ENCODE data around the gene MAD2L2. TPM values are rescaled to one million over a fixed set of nuclear protein-coding genes. Genes with fewer than 3 reads are reported as not detected.

MAD2L2 gene
- total RNA-seq, 6 experiments from 2014 or later: 31.7 to 48.8 (median 42.2) TPM

DNA sequence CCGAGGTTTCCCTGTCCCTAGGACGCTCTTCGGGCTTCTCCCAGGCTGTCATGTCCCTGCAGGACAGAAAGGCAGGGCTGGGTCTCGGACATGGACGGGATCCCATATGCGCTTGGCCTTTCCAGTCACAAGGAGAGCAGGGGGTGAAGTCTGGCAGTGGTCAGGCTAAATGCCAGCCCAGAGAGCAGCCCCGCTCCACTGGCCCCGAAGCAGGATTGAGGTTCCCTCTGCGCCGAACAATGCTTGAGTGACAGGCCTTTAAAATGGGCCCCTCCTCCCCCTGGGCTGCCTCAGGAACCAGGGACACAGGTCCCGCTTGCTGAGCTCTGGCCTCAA, 23.2 kb upstream of the MAD2L2 start:
- TF ChIP-seq, protein P1, sequence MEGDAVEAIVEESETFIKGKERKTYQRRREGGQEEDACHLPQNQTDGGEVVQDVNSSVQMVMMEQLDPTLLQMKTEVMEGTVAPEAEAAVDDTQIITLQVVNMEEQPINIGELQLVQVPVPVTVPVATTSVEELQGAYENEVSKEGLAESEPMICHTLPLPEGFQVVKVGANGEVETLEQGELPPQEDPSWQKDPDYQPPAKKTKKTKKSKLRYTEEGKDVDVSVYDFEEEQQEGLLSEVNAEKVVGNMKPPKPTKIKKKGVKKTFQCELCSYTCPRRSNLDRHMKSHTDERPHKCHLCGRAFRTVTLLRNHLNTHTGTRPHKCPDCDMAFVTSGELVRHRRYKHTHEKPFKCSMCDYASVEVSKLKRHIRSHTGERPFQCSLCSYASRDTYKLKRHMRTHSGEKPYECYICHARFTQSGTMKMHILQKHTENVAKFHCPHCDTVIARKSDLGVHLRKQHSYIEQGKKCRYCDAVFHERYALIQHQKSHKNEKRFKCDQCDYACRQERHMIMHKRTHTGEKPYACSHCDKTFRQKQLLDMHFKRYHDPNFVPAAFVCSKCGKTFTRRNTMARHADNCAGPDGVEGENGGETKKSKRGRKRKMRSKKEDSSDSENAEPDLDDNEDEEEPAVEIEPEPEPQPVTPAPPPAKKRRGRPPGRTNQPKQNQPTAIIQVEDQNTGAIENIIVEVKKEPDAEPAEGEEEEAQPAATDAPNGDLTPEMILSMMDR (IDR thresholded peaks at IDR 0.05): no peak
- Mint-ChIP-seq H3K36me3 (ENCODE audit: low read depth) (no peaks in the 10 kb centered on the region), H3K27ac (no peak overlapping the region), H3K27me3 (ENCODE audit: insufficient read depth) (peaks cover 21% of the 10 kb centered on the region), H3K4me3 (no peak overlapping the region), H3K9me3 (no peaks in the 10 kb centered on the region), H3K4me1 (ENCODE audit: low read depth) (no peaks in the 10 kb centered on the region)
- no peak for DNase-seq

DNA sequence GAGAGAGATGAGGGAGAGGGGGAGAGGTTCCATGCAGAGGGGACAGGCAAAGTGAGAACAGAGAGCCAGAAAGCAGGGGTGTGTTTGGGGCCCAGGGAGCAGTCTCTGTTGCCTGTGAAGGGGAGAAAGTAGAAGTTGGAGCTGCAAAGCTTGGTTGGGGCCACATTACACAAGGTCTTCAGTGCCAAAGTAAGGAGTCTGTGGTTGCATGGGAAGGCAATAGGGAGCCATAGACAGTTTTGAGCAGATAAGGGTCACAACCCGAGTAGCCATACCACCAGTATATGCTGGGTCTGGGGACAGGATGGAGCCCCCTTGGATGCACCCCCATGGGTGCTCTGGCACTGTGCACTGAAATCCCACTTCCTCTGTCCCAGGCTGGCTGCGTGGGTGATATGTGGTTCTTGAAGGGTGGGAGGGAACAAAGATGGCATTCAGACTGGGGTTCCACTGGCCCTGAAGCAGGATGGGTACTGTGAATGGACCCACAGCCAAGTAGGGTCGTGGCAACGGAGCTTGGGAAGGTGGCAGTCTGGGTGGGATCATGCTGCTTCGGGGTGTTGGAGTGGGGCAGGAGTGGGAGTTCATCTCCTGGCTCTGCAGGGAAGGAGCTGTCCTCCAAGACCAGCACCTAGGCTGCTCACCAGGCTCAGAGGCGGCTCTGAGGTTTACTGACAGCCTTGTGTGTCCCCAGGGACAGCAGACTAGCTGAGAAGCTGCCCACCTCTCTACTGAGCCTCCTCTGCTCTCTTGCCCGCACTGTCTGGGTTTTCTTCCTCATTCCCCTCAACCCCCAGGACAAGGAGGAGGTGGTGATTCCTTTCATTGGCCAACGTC, 22.6 kb upstream of the MAD2L2 start:
- no peak overlapping the region for H3K4me3 Mint-ChIP-seq
- no peak for DNase-seq
- no peaks in the 10 kb centered on the region for H3K9me3 Mint-ChIP-seq
- H3K4me1 Mint-ChIP-seq (ENCODE audit: low read depth): no peaks in the 10 kb centered on the region
- peaks cover 19% of the 10 kb centered on the region for H3K27me3 Mint-ChIP-seq (ENCODE audit: insufficient read depth)
- TF ChIP-seq, protein P1 (IDR thresholded peaks at IDR 0.05): no peak
- H3K36me3 Mint-ChIP-seq (ENCODE audit: low read depth): no peaks in the 10 kb centered on the region
- no peak overlapping the region for H3K27ac Mint-ChIP-seq

DNA sequence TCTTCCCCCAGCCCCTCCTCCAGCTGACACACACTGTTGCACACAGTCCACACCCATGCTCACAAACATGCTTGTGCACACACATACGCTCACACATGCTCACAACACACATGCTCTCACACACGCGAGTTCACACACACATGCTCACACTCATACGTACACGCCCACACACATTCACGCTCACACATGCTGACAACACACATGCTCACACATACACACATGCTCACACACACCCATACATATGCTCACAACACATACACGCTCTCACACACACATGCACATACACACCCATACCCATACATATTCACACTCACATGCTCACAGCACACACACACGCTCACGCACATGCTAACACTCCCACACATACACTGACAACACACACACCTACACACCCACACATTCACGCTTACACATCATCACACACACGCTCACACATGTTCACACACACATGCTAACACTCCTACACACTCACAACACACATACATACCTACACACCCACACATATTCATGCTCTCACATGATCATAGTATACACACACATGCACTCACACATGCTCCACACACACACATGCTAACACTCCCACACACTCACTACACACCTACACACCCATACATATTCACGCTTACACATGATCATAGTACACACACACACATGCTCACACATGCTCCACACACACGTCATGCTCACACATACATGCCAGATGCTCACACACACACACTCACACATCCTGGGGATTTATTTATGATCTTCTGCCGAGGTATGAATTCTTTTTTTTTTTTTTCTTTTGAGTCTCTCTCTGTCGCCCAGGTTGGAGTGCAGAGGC, 21.2 kb upstream of the MAD2L2 start:
- no peak overlapping the region for H3K4me3 Mint-ChIP-seq
- no peak for DNase-seq
- no peaks in the 10 kb centered on the region for H3K4me1 Mint-ChIP-seq (ENCODE audit: low read depth)
- peaks cover 27% of the 10 kb centered on the region for H3K27me3 Mint-ChIP-seq (ENCODE audit: insufficient read depth)
- no peaks in the 10 kb centered on the region for H3K36me3 Mint-ChIP-seq (ENCODE audit: low read depth)
- no peaks in the 10 kb centered on the region for H3K9me3 Mint-ChIP-seq
- H3K27ac Mint-ChIP-seq: no peak overlapping the region
- TF ChIP-seq, protein P1 (IDR thresholded peaks at IDR 0.05): no peak

DNA sequence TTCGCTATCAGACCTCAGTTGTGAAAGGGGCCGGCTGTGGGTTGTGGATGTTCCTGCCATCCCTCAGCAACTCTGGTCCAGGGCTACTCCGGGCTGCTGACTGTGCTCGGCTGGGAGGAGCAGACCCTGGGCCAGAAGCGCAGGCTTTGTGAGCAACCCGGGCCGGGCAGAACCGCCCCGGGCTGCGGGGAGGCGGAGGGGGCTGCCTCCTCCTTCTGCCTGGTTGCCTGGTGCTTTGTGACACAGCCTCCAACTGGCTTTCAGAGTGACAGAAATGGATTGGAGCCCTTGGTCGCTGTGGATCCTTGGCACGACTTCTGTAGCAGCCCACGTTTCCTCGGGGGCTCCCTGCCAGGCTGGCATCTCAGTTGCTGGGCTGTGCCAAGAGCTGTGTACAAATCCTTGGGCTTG, 20.6 kb upstream of the MAD2L2 start:
- H3K9me3 Mint-ChIP-seq: no peaks in the 10 kb centered on the region
- H3K4me1 Mint-ChIP-seq (ENCODE audit: low read depth): no peaks in the 10 kb centered on the region
- no peak for DNase-seq
- TF ChIP-seq, protein P1 (IDR thresholded peaks at IDR 0.05): no peak
- peaks cover 28% of the 10 kb centered on the region for H3K27me3 Mint-ChIP-seq (ENCODE audit: insufficient read depth)
- H3K36me3 Mint-ChIP-seq (ENCODE audit: low read depth): no peaks in the 10 kb centered on the region
- no peak overlapping the region for H3K27ac Mint-ChIP-seq
- H3K4me3 Mint-ChIP-seq: no peak overlapping the region

DNA sequence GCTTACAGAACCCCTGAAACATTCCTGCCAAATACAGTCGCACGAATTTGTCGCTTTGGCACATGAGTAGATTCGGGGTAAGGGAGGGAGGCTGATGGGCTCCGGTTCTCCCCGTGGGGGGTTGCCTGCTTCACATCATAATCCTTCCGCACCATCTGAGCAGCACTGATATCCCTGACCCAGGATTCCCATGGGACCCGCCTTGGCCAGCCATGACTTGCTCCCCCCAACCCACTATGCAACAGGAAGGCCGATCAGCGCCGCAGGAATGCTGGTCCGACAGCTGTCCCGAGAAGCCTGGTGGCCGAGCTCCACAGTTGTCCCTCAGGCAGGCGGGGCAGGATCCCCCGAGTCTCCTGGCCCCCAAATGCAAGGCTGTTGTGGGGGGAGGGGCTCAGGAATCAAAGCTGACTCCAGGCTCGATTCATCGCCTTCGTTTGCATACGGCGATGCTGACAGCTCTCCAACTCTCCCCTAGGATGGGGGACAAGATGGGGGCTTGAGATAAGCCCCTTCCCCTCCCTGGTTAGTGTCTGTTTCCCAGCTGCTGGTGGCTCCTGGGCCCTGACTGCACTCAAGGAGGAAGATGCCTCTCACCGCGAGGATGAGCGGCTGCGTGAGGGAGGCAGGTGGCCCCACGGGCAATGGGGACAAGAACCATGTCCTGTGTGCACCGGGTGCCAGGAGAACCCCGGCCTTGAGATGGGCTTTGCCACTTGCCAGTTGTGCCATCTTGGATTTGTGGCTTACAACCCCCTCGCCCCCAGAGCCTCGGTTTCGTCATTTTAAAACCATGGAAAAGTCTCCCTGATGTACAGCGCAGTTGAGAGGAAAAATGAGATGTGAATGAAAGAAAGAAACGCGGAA, 19.9 kb upstream of the MAD2L2 start:
- Mint-ChIP-seq H3K9me3 (no peaks in the 10 kb centered on the region), H3K27me3 (ENCODE audit: insufficient read depth) (peaks cover 32% of the 10 kb centered on the region), H3K4me1 (ENCODE audit: low read depth) (no peaks in the 10 kb centered on the region), H3K4me3 (no peak overlapping the region), H3K27ac (no peak overlapping the region), H3K36me3 (ENCODE audit: low read depth) (no peaks in the 10 kb centered on the region)
- TF ChIP-seq, protein P1 (IDR thresholded peaks at IDR 0.05): no peak
- no peak for DNase-seq
